Measurements from ENCODE around the gene KIT. TPM values are rescaled to one million over a fixed set of nuclear protein-coding genes. Genes with fewer than 3 reads are reported as not detected.

KIT gene
- total RNA-seq, 1 experiment from 2014 or later, result not detected

- TF ChIP-seq, protein P1, sequence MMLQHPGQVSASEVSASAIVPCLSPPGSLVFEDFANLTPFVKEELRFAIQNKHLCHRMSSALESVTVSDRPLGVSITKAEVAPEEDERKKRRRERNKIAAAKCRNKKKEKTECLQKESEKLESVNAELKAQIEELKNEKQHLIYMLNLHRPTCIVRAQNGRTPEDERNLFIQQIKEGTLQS (IDR thresholded peaks at IDR 0.05), result no peak
- TF ChIP-seq, protein P2, sequence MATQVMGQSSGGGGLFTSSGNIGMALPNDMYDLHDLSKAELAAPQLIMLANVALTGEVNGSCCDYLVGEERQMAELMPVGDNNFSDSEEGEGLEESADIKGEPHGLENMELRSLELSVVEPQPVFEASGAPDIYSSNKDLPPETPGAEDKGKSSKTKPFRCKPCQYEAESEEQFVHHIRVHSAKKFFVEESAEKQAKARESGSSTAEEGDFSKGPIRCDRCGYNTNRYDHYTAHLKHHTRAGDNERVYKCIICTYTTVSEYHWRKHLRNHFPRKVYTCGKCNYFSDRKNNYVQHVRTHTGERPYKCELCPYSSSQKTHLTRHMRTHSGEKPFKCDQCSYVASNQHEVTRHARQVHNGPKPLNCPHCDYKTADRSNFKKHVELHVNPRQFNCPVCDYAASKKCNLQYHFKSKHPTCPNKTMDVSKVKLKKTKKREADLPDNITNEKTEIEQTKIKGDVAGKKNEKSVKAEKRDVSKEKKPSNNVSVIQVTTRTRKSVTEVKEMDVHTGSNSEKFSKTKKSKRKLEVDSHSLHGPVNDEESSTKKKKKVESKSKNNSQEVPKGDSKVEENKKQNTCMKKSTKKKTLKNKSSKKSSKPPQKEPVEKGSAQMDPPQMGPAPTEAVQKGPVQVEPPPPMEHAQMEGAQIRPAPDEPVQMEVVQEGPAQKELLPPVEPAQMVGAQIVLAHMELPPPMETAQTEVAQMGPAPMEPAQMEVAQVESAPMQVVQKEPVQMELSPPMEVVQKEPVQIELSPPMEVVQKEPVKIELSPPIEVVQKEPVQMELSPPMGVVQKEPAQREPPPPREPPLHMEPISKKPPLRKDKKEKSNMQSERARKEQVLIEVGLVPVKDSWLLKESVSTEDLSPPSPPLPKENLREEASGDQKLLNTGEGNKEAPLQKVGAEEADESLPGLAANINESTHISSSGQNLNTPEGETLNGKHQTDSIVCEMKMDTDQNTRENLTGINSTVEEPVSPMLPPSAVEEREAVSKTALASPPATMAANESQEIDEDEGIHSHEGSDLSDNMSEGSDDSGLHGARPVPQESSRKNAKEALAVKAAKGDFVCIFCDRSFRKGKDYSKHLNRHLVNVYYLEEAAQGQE (IDR thresholded peaks at IDR 0.05; ENCODE audit: low read depth), result no peak
- TF ChIP-seq SIN3A (IDR thresholded peaks at IDR 0.05; ENCODE audit: low read depth) (no peak), TCF7L2 (IDR thresholded peaks at IDR 0.05; ENCODE audit: borderline replicate concordance, extremely low read depth, insufficient read depth, insufficient read length) (no peak), FOSL1 (IDR thresholded peaks at IDR 0.05; ENCODE audit: low read depth) (no peak), EZH2phosphoT487 (IDR thresholded peaks at IDR 0.05; ENCODE audit: borderline replicate concordance) (no peak), ZFX (IDR thresholded peaks at IDR 0.05) (no peak), CTCF (IDR thresholded peaks at IDR 0.05 in 2 of 3, conservative IDR thresholded peaks at IDR 0.05 in 1 of 3; ENCODE audit: borderline replicate concordance in 1 of 3, insufficient read depth in 1 of 3, low read depth in 2 of 3, low read length in 2 of 3) (no peak), POLR2AphosphoS5 (IDR thresholded peaks at IDR 0.05; ENCODE audit: low read depth, low read length) (no peak), CBX3 (IDR thresholded peaks at IDR 0.05; ENCODE audit: low read depth) (no peak), ZNF274 (IDR thresholded peaks at IDR 0.05; ENCODE audit: low read depth, low read length) (no peak), YY1 (IDR thresholded peaks at IDR 0.05; ENCODE audit: extremely low read depth, insufficient replicate concordance, low read depth, low read length) (no peak), EZH2 (IDR thresholded peaks at IDR 0.05) (no peak), JUND (IDR thresholded peaks at IDR 0.05) (no peak)
- TF ChIP-seq, protein P3, sequence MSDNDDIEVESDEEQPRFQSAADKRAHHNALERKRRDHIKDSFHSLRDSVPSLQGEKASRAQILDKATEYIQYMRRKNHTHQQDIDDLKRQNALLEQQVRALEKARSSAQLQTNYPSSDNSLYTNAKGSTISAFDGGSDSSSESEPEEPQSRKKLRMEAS (IDR thresholded peaks at IDR 0.05), result no peak
- TF ChIP-seq, protein P4, sequence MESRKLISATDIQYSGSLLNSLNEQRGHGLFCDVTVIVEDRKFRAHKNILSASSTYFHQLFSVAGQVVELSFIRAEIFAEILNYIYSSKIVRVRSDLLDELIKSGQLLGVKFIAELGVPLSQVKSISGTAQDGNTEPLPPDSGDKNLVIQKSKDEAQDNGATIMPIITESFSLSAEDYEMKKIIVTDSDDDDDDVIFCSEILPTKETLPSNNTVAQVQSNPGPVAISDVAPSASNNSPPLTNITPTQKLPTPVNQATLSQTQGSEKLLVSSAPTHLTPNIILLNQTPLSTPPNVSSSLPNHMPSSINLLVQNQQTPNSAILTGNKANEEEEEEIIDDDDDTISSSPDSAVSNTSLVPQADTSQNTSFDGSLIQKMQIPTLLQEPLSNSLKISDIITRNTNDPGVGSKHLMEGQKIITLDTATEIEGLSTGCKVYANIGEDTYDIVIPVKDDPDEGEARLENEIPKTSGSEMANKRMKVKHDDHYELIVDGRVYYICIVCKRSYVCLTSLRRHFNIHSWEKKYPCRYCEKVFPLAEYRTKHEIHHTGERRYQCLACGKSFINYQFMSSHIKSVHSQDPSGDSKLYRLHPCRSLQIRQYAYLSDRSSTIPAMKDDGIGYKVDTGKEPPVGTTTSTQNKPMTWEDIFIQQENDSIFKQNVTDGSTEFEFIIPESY (IDR thresholded peaks at IDR 0.05; ENCODE audit: extremely low read depth, insufficient replicate concordance, low read length), result no peak
- no peaks in the 10 kb centered on the region for H4K20me1 ChIP-seq (ENCODE audit: insufficient read depth)
- DNase-seq (ENCODE audit: low read depth, low spot score), result no peak
- no peaks in the 10 kb centered on the region for H3K9me3 ChIP-seq (ENCODE audit: control insufficient read depth in 1 of 2, insufficient read depth in 1 of 2, low read depth in 1 of 2, low read length in 2 of 2)
- H3K4me1 ChIP-seq (ENCODE audit: control insufficient read depth in 1 of 2, insufficient read depth in 2 of 2, low read length in 2 of 2), result no peaks in the 10 kb centered on the region
- no peaks in the 10 kb centered on the region for H3K9me2 ChIP-seq (ENCODE audit: insufficient read depth)
- intact Hi-C loops (cut with micrococcal nuclease), result no loop called here
- peaks cover 16% of the 10 kb centered on the region for H3K27me3 ChIP-seq (ENCODE audit: insufficient read depth, low read length)
- H3K79me2 ChIP-seq (ENCODE audit: insufficient read depth, low read length), result no peaks in the 10 kb centered on the region
- ChIA-PET POLR2A (no interaction called here), CTCF (no interaction called here), RAD21 (ENCODE audit: low non-redundant PET in 1 of 2, low total read pairs in 2 of 2, uncharacterized antibody in 2 of 2, unreplicated experiment in 2 of 2) (no interaction called here)
- no peak overlapping the region for H2AFZ ChIP-seq (ENCODE audit: low read depth, low read length, poor library complexity, severe bottlenecking)
- BruUV-seq (replicated peaks), result no TSS peak
- H3K36me3 ChIP-seq (ENCODE audit: control insufficient read depth in 1 of 2, insufficient read depth in 2 of 2, low read length in 2 of 2), result no peaks in the 10 kb centered on the region
- no peak overlapping the region for H3K4me2 ChIP-seq (ENCODE audit: low read length)
- H3K4me3 ChIP-seq (replicated peaks in 1 of 2; ENCODE audit: low read depth in 1 of 2, low read length in 2 of 2), result no peak overlapping the region
- H3K27ac ChIP-seq (ENCODE audit: low read depth, low read length), result no peak overlapping the region
- no peak overlapping the region for H3K9ac ChIP-seq (ENCODE audit: low read length)
- ATAC-seq, result no peak
Measured at GRCh38 chr4:54632537-54632936, 25.2 kb upstream of the KIT start.

Measured in HCT116 (cell line).